ENCODE results near the gene COX10.

Gene COX10

GRCh38 chr17:14067347-14067746 is 2.0 kb upstream of the COX10 start:
- TF ChIP-seq SIN3A (IDR thresholded peaks at IDR 0.05; ENCODE audit: borderline replicate concordance, insufficient read depth, low read length), result no peak

DNA sequence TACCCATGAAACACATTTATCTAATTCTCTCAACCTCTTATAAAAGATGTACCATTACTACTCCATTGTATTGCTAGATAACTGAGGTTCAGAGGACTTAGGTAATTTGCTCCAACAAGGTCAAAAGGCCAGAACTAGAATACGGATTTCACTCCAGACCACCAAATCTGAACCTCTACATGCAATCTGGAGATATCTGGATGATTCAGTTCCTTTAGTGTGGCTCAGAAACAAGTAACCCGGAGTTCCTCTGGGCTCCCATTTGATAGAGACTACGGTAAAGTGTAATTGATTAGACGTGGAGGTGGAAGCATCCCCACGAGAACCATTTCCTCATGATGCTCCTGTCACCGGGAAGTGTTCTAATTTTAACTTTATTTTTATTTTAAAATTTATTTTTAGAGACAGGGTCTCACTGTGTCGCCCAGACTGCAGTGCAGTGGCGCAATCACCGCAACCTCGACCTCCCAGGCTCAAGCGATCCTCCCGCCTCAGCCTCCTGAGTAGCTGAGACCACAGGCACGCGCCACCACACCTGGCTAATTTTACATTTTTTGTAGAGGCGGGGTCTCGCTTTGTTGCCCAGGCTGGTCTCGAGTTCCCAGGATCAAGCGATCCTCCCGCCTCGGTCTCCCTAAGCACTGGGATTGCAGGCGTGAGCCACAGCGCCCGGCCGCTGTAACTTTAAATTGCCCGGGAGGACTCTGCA is 608 bp upstream of the COX10 start:
- TF ChIP-seq TAF1 (IDR thresholded peaks at IDR 0.05; ENCODE audit: borderline replicate concordance, insufficient read depth, low read length) (no peak), FOXP2 (optimal IDR thresholded peaks at IDR 0.05; ENCODE audit: borderline replicate concordance, extremely low read depth, extremely low read length, insufficient read depth) (no peak), POLR2AphosphoS5 (IDR thresholded peaks at IDR 0.05; ENCODE audit: low read depth, low read length) (no peak), SIN3A (IDR thresholded peaks at IDR 0.05; ENCODE audit: borderline replicate concordance, insufficient read depth, low read length) (no peak; the same call in 1 of the 2 replicates), REST (IDR thresholded peaks at IDR 0.05; ENCODE audit: insufficient read depth in 1 of 2, low read depth in 2 of 2, low read length in 2 of 2) (no peak)

DNA sequence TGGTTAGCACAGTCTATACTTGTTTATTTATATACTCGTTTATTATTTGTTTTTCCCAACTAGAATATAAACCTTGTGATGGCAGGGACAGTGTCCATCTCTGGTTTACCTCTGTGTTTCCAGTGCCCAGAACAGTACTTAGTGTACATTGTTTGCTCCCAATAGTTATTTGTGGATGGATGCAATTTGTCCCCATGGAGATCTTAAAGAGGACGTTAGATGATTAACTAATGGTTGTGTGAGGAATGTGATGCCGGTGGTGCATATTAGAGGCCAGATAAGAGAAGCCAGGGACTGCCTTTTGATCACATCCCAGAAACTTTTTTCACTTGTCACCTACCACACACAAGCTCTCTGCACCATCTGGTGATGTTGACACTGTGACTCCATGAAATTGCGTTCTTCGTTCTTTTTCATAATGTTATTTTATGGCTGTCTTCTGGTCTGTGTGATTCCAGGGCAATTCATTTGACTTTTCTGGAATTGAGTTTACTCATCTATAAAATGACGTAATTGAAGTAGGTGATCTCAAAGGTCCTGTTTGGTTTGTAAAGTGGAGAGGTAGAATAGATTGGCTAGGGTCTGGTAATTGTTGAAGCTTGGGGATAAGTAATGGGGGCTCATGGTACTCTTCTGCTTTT is 1.2 kb downstream of the COX10 start:
- TF ChIP-seq POLR2AphosphoS5 (IDR thresholded peaks at IDR 0.05; ENCODE audit: low read depth, low read length) (no peak), FOXP2 (optimal IDR thresholded peaks at IDR 0.05; ENCODE audit: borderline replicate concordance, extremely low read depth, extremely low read length, insufficient read depth) (no peak), REST (IDR thresholded peaks at IDR 0.05; ENCODE audit: insufficient read depth in 1 of 2, low read depth in 2 of 2, low read length in 2 of 2) (no peak), SIN3A (IDR thresholded peaks at IDR 0.05; ENCODE audit: borderline replicate concordance, insufficient read depth, low read length) (no peak), TAF1 (IDR thresholded peaks at IDR 0.05; ENCODE audit: borderline replicate concordance, insufficient read depth, low read length) (no peak)

DNA sequence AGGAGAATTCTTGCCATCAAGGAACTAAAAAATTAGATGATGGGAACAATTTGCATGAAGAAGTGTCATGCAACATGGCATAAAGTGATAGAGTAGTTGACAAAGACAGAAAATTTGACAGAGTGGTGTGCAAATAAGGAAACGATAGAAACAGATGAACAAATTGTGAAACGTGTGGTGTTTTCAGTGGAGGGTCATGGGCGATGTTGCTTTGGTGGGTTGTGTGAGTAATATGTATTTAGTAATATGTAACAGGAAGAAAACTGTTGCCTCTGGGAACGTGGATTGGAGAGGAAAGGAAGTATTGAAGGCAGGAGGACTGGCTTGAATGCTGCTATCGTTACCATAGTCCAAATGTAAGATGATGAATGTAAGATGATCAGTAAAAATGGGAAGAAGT is 3.6 kb downstream of the COX10 start:
- TF ChIP-seq SIN3A (IDR thresholded peaks at IDR 0.05; ENCODE audit: borderline replicate concordance, insufficient read depth, low read length), result no peak
- TF ChIP-seq TAF1 (IDR thresholded peaks at IDR 0.05; ENCODE audit: borderline replicate concordance, insufficient read depth, low read length), result no peak
- TF ChIP-seq REST (IDR thresholded peaks at IDR 0.05; ENCODE audit: insufficient read depth in 1 of 2, low read depth in 2 of 2, low read length in 2 of 2), result no peak
- no peak for TF ChIP-seq POLR2AphosphoS5 (IDR thresholded peaks at IDR 0.05; ENCODE audit: low read depth, low read length)
- TF ChIP-seq FOXP2 (optimal IDR thresholded peaks at IDR 0.05; ENCODE audit: borderline replicate concordance, extremely low read depth, extremely low read length, insufficient read depth), result no peak

DNA sequence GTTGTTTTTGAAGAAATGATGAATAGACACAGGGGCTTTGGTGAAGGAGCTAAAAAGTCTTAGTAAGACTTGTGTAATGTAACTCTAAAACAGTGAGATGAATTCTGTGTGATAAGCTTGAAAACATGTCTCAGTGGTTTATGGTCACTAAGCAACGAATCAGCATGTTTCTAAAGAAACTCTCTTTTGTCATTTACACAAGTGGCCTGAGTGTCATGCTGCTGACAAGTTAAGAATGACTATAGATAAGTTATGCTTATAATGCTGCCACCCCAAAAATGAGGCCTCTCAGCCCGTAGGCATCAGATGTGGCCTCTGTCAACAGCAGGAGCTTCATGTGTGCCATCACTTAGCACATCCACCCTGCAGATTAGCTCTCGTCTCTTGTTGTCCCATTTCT is 8.7 kb downstream of the COX10 start:
- no peak for TF ChIP-seq FOXP2 (optimal IDR thresholded peaks at IDR 0.05; ENCODE audit: borderline replicate concordance, extremely low read depth, extremely low read length, insufficient read depth)
- TF ChIP-seq TAF1 (IDR thresholded peaks at IDR 0.05; ENCODE audit: borderline replicate concordance, insufficient read depth, low read length), result no peak
- no peak for TF ChIP-seq SIN3A (IDR thresholded peaks at IDR 0.05; ENCODE audit: borderline replicate concordance, insufficient read depth, low read length)
- TF ChIP-seq POLR2AphosphoS5 (IDR thresholded peaks at IDR 0.05; ENCODE audit: low read depth, low read length), result no peak
- no peak for TF ChIP-seq REST (IDR thresholded peaks at IDR 0.05; ENCODE audit: insufficient read depth in 1 of 2, low read depth in 2 of 2, low read length in 2 of 2)
